Activated T-cell treated with anti-CD3 and anti-CD28 coated beads for 24 hours (primary cell): Measurements from ENCODE around the gene SLC35E2B.
"Not testable (repeated sequence)": the region's sequence is repeated elsewhere in the genome, so short reads cannot be mapped to it uniquely, and the experiment has no call there.

ENCODE experiments used
- DNase-seq: peaks from one replicate; pipeline ENCODE4 v3.0.0-alpha.2; 2020; ENCODE audit warnings: low read depth

SLC35E2B gene

DNA sequence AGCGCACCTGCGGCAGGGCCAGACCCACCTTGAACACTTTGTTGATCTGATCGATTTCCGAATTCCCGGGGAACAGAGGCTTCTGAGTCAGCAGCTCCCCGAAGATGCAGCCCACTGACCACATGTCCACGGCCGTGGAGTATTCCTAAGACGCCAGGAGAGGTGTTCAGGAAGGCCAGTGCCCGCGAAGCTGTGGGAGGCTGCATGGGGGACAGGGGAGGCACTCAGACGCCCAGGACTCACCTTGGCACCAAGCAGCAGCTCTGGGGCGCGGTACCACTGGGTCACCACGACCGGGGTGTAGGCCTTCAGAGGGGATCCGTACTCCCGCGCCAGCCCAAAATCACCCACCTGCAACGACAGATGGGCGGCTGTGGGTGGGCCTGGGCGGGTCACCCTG is 11.2 kb upstream of the SLC35E2B start:
- no peak for DNase-seq

DNA sequence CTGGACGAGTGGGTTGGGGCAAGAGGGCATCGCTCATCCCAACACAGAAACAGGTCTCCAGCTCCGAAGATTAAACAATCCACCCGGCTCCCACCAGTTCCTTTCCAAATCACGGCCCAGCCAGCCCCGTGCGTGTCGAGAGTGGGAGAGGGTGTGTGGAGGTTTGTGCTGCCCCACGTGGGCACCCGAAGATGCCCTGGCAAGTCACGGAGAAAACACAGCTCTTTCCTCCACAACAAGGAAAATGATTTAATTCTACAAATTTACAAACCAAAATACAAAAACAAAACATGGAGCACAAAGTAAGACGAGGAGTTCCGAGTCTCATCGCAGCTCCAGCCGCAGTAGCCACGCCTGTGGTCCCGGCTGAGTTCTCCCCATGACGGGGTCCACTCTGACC is 9.9 kb upstream of the SLC35E2B start:
- not testable (repeated sequence) for DNase-seq

- not testable (repeated sequence) for DNase-seq
These were observed 8.0 kb upstream of the SLC35E2B start for GRCh38 chr1:1700557-1700956.

DNA sequence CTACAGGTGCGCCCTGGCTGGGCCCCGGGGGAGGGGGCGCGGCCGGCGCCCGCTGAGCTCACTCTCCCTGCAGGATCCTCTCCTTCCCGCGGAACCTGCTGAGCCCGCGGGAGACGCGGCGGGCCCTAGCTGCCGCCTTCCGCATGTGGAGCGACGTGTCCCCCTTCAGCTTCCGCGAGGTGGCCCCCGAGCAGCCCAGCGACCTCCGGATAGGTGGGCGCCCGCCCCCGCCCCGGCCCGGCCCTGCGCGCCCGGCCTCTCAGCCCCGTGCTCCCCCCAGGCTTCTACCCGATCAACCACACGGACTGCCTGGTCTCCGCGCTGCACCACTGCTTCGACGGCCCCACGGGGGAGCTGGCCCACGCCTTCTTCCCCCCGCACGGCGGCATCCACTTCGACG is 7.5 kb upstream of the SLC35E2B start:
- not testable (repeated sequence) for DNase-seq

DNA sequence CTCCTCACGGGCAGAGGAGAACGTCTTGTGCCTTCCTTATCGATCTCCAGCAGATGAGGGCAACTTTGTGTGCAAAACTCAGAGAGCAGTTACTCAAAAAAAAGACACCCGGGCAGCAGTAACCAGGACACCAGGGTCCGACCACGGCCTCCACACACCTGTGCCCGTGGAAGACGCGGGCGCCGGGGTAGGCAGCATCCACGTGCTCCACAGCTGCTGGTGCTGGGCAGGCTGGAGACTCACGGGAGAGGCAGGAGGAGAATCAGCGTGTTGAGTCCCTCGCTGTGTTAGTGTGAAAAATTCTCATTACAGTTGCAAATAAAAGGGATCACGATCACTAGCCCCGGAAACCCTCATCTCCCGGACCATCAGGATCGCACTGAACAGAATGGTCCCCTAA is 6.5 kb upstream of the SLC35E2B start:
- DNase-seq: not testable (repeated sequence)

DNA sequence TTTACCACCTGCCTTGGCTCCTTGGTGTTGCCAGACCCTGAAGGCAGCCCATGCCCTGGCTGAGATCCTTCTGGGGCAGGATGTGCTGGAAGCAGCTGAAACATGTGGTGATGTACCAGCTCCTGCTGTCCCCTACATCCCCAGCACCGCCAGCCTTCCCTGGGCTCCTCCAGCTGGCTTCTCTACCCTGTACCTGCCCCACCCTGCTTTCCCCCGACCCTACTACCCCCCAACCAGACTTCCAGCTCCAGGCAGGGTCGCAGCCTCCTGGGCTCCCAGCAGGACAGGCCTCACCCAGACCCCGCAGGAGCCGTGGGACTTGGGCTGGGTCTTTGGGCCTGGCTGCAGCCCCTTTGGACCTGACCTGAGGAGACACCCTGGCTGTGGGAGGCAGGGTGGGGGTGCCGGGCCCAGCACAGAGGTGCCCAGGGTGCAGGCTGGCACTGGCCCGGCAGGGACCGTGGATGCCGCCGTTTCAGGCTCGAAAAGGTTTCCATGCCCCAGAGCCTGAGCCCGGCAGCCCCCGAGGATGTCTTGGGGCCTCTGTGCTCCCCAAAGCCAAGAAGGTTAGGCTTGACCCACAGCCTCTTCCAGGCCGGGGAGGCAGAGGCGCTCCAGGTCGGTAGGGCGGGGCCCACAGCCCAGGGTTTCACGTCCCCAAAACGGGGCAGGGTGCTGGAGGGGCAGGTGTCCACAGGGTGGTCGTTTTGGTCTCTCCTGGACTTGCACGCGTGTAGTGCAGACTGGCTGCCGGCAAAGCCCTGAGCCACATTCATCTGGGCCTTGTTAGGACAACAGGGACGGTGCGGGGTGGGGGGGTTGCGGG is 5.0 kb upstream of the SLC35E2B start:
- DNase-seq: not testable (repeated sequence)

GRCh38 chr1:1696431-1697357 is 4.1 kb upstream of the SLC35E2B start:
- DNase-seq: not testable (repeated sequence)

DNA sequence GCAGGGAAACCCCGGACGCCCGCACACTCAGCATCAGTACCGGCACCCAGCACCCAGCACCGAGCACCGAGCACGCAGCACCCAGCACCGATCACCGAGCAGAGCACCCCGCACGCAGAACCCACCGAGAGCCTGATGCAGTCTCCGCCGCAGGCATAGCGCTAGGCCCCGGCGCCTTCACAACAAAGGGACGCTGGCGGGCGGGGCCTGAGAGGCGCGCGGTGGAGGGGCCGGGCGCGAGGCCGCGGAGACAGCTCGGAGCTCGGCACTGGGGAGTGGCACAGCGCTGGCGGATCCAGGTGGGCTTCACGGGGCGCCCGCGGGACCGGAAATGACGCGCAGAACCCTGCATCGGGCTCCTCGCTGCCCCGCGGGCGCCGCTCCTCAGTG is 276 bp downstream of the SLC35E2B start:
- DNase-seq: peak; percentile 70

DNA sequence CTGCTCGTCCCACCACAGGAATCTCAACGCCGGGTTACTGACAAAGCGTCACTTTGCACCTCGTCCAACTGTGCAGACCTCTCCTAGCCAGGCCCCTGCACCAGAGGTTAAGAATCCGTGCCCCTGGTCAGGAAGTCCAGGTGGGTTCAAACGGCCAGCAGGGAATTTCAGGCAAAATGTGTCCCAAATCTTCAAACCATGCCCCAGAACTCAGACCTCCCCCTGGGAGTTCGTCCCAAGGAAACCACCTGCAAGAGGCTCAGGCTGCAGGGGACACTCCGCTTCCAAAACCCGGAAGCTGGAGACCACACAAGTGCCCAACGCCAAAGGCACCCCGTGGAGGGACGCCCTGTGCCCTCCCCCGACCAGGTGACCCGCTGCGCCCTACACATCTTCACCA is 1.2 kb downstream of the SLC35E2B start:
- not testable (repeated sequence) for DNase-seq

DNA sequence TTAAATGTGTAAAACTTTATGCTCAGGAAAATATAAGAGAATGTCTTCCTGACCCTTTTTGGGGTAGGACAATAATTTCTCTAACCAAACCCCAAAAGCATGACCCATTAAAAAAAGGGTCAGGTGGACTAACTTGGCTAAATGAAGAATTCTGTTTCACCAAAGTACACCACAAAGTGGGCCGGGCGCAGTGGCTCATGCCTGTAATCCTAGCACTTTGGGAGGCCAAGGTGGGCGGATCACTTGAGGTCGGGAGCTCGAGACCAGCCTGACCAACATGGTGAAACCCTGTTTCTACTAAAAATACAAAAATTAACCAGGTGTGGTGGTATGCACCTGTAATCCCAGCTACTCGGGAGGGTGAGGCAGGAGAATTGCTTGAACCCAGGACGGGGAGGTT is 3.1 kb downstream of the SLC35E2B start:
- DNase-seq: not testable (repeated sequence)

DNA sequence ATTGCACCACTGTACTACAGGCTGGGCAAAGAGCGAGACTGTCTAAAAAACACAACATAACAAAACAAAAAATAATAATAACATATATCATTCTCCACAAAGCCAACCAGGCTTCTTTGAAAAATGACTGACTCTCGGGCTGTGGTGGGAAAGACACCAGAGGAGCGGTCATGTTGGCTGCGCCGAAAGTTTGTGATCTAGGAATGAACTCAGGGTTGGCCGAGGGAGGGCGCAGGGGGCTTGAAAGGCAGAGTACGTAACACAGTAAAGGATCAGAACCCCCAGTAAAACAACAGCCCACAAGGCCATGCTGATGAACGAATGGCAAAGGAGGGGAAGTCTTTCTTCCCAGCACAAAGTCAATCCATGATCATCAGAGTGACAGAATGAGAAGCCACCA is 4.7 kb downstream of the SLC35E2B start:
- no peak for DNase-seq

- DNase-seq: no peak
These were observed 8.4 kb downstream of the SLC35E2B start for GRCh38 chr1:1684031-1684681.

DNA sequence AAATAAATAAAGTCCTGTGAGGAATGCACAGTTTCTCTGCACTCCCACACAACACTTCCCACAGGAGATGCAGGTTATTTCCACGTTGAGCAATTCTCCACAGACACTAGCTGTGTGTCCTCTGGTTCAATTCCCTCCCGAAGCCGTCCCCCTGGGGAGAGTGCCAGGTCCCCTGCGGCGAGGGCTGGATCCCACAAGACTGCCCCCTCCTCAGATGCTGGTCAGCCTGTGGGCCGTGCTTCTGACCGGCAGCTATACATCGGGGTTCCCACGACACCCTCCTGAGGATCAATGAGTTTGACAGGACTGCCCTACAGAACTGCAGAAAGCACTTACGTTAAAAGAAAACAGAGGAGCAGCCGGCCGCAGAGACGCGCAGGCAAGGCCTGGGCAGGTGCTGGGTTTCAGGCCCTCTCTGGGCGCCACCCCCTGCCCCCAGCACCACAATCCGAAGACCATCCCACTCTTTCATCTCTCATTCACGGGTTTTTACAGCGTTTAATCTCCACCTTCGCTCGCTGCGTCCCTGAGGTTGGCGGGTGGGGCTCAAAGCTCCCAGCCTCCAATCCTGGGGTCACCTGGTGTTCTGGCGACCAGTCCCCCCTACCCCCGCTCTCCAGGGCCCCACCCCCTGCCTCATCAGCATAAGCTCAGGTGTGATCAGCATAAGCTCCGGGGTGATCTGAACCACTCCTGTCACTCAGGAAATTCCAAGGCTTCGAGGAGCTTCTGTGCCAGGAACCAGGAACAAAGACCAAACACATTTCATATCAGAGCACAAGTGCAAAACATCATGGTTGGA is 9.3 kb downstream of the SLC35E2B start:
- DNase-seq: no peak

DNA sequence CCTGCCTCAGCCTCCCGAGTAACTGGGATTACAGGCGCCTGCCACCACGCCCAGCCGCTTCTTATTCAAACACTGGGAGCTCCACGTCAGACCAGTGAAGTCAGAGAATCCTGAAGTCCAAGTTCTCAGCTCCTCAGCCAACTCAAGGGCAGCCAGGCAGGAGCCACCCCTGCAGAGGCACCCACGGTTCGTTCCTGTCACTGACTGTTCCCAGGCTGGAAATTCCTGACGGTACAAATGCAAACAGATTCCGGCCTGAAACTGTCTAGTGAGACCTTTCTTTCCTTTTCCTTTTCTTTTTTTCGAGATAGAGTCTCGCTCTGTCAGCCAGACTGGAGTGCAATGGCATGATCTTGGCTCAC is 11.7 kb downstream of the SLC35E2B start:
- DNase-seq: no peak

GRCh38 chr1:1680031-1680911 is 12.3 kb downstream of the SLC35E2B start:
- no peak for DNase-seq

GRCh38 chr1:1678581-1679380 is 13.8 kb downstream of the SLC35E2B start:
- DNase-seq: peak; percentile 45

GRCh38 chr1:1677718-1678580 is 14.6 kb downstream of the SLC35E2B start:
- peak; percentile 34 for DNase-seq

GRCh38 chr1:1676087-1676486 is 16.5 kb downstream of the SLC35E2B start:
- DNase-seq: not testable (repeated sequence)

DNA sequence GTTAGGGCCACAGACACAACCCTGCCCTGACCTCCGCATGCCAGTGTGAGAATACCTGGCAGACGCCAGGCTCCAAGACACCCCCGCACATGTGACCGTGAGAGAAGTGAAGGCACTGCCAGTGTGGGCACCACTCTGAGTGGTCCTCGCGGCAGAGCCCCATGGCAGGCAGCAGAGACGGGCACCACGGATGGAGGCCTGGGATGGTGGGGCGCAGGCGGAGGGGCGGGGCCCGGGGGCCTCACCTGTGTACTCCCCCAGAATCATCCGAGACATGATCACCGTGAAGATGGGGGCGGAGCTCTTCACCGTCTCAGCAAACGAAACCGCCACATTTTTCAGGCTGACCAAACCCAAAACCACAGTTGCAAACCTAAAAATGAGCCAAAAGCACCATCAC is 17.4 kb downstream of the SLC35E2B start:
- DNase-seq: not testable (repeated sequence)
